Bronchial epithelial cell (primary cell): ENCODE data around the gene PPP2R2C. TPM values are rescaled to one million over a fixed set of nuclear protein-coding genes. Genes with fewer than 3 reads are reported as not detected.

ENCODE experiments used
- DNase-seq: peaks from one replicate; pipeline ENCODE4 v3.0.0-alpha.2; 2010; ENCODE audit warnings: low read depth
- FAIRE-seq: peaks from 2 replicates; lab custom pipeline; 2011; peaks lifted over from hg19 to GRCh38; lab: Jason Lieb, UNC
- H3K27me3 ChIP-seq: 2 replicates; pipeline ENCODE4 v1.5.1; 2011; ENCODE audit warnings: low read length; ENCODE audit not compliant: control insufficient read depth, insufficient read depth
- H3K36me3 ChIP-seq: 2 replicates; pipeline ENCODE4 v1.5.1; 2011; ENCODE audit warnings: low read length; ENCODE audit not compliant: control insufficient read depth, insufficient read depth
- H3K4me3 ChIP-seq: 2 replicates; pipeline ENCODE4 v1.5.1; 2011; ENCODE audit warnings: mild to moderate bottlenecking, low read depth, low read length, control low read depth
- CTCF ChIP-seq: IDR thresholded peaks from 2 replicates; pipeline ENCODE4 v1.5.1; 2011; ENCODE audit warnings: mild to moderate bottlenecking, moderate library complexity, low read length, control low read depth, inconsistent platforms; ENCODE audit not compliant: insufficient read depth, severe bottlenecking
- total RNA-seq: library from RNA; depleted of rRNA; stranded (reverse); fragments of >200 nt; gene quantifications from 2 replicates; pipeline ENCODE4 v1.2.1, GENCODE V29; 2014

PPP2R2C gene
- total RNA-seq, 1 donor from 2014 or later = 1.1 TPM

- Histone ChIP-seq H3K4me3 (no peak overlapping the region), H3K27me3 (peaks cover 3% of the 10 kb centered on the region), H3K36me3 (no peaks in the 10 kb centered on the region)
- no peak for FAIRE-seq
- DNase-seq = no peak
- TF ChIP-seq CTCF = no peak
These were observed 83.7 kb downstream of the PPP2R2C start for GRCh38 chr4:6388713-6389112.

GRCh38 chr4:6387946-6388345 lies 84.5 kb downstream of the PPP2R2C start:
- no peak overlapping the region for H3K4me3 ChIP-seq
- FAIRE-seq = no peak
- no peak for TF ChIP-seq CTCF
- peaks cover 2% of the 10 kb centered on the region for H3K27me3 ChIP-seq
- no peaks in the 10 kb centered on the region for H3K36me3 ChIP-seq
- DNase-seq = no peak

- no peak for FAIRE-seq
- Histone ChIP-seq H3K4me3 (no peak overlapping the region), H3K27me3 (peaks cover 2% of the 10 kb centered on the region), H3K36me3 (no peaks in the 10 kb centered on the region)
- peak; percentile 27 for DNase-seq
- TF ChIP-seq CTCF = no peak
These were observed 86.3 kb downstream of the PPP2R2C start for GRCh38 chr4:6386091-6386490.

GRCh38 chr4:6385288-6385687 lies 87.1 kb downstream of the PPP2R2C start:
- Histone ChIP-seq H3K27me3 (peaks cover 4% of the 10 kb centered on the region), H3K36me3 (no peaks in the 10 kb centered on the region), H3K4me3 (no peak overlapping the region)
- TF ChIP-seq CTCF = no peak
- no peak for DNase-seq
- FAIRE-seq = no peak

- no peaks in the 10 kb centered on the region for H3K36me3 ChIP-seq
- H3K27me3 ChIP-seq = peaks cover 2% of the 10 kb centered on the region
- no peak overlapping the region for H3K4me3 ChIP-seq
- no peak for TF ChIP-seq CTCF
- FAIRE-seq (no peak), DNase-seq (no peak)
These were observed 87.9 kb downstream of the PPP2R2C start for GRCh38 chr4:6384541-6384940.

GRCh38 chr4:6383929-6384328 lies 88.5 kb downstream of the PPP2R2C start:
- Histone ChIP-seq H3K36me3 (no peaks in the 10 kb centered on the region), H3K4me3 (no peak overlapping the region), H3K27me3 (peaks cover 2% of the 10 kb centered on the region)
- DNase-seq = no peak
- no peak for FAIRE-seq
- no peak for TF ChIP-seq CTCF
